Activated CD4-positive, alpha-beta T cell treated with anti-CD3 and anti-CD28 coated beads, Interleukin-10, Interleukin-2, amounts not matched to agents 100 ng/mL and 50 ng/mL, durations not matched to agents 16 hours and 8 hours (primary cell): Measurements from ENCODE around the gene LTBP2.

Experiments
- DNase-seq: peaks from one replicate; pipeline ENCODE4 v3.0.0-alpha.2; 2020

Gene LTBP2

GRCh38 chr14:74611650-74612349 is at the start of gene LTBP2:
Gene LTBP2 (minus strand): TSS chr14:74612237. CDS start chr14:74611944, 293 bp downstream.
- no peak for DNase-seq

GRCh38 chr14:74660863-74661262 is 48.8 kb upstream of the LTBP2 start:
- no peak for DNase-seq

DNA sequence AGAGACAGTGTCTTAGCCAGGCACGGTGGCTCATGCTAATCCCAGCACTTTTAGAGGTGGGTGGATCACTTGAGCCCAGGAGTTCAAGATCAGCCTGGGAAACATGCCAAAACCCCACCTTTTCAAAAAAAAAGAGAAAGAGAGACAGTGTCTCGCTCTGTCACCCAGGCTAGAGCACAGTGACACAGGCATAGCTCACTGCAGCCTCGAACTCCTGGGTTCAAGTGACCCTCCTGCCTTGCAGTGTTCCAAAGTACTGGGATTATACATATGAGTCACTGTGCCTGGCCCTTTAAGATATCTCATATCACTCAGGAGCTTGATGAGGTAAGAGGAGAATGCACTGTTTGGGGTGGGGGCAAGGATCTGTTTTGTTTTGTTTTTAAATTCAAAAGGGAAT is 48.1 kb upstream of the LTBP2 start:
- DNase-seq, result no peak

DNA sequence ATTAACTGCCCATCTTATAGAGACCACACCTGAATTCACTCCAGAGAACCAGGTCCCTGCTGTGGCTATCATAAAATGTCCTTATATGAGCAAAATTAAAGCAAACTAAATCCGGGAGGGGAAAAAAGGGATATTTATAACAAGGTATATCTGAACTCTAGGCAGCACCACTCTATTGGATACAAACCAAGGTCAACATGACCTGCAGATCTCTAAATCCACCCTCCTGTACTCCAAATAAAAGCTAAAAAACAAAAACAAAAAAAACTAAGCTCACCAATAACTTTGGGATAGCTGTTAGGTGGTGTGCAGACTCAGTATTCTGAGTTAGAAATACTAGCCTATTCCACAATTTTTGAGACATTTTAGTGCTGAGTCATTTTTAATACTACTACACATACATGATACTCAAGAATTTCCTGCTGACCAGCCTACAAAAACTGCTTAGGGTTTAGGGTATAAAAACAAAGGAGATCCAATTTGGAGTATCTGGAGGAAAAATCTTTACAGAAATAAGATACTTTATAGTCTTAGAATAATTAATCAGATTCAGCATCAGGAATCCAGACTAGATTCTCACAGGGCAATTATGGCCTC is 46.6 kb upstream of the LTBP2 start:
- no peak for DNase-seq

DNA sequence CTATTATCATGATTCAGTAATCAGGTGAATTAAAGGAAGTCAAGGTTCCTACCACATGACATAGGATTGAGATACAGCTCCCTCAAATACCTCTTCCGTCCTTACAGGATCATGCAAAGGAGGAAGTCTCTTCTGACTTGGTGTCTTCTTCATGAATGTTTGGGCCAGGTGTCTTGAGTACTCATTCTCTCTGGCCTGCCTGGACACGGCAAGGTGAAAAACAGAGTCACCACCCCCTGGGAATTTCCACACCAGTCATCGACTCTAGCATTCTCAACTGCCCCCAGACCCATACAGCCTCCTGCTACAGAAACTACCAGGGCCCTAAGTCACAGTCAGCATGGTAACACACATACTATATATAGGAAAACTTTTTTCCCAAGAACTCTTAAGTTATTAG is 44.9 kb upstream of the LTBP2 start:
- DNase-seq, result no peak

DNA sequence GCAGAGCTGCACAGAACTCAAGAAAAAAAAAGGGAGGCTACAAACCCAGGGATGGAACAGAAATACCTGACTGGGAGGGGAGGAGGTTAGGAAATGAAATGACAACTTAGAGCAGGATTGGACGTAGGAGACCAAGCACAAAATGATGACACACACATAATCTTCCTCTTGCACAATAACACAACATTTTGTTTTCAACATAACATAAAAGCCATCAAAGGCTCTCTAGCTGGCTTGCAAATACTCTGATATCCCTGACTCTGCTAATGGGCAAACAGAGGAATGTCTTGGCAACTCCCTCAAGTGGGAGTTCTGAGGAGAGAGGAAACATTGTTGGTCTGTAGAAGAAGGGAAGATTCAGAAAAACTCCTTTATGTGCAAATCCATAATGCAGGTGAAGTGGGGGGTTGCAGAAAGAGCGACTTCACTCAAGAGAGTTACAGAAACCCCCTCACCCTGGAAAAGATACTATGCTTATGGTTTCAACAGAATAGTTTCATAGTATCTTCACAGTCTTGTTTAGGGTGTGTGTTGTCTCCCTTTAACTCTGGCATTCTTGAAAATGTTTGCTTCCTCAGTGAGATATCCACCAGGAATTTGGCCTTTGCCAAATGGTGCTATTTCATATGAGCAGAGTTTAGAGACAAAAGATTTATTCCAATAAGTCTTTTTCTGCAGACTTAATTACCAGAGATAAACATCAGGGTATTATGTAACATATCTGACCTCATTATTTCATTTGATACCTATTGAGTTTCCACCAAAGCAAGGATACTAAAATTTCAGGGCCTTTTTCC is 43.8 kb upstream of the LTBP2 start:
- no peak for DNase-seq

DNA sequence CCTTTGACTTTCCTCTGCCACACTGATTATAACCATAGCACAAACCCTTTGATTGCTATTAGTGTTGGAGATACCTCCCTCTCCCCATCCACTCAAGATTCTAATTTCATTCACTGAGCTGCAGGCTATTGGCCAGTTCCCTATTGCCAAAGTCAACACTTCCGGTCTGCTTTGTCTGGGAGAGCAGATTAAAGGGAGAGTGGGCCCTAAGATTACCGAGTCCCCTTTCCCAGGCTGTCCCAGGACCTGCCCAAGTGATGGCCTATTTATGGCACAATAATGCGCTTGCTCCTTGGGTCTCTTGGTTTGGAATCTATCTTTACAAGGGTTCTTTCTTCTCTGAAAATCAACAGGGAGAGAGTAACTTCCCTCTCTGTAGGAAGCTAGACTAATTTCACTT is 42.9 kb upstream of the LTBP2 start:
- no peak for DNase-seq

DNA sequence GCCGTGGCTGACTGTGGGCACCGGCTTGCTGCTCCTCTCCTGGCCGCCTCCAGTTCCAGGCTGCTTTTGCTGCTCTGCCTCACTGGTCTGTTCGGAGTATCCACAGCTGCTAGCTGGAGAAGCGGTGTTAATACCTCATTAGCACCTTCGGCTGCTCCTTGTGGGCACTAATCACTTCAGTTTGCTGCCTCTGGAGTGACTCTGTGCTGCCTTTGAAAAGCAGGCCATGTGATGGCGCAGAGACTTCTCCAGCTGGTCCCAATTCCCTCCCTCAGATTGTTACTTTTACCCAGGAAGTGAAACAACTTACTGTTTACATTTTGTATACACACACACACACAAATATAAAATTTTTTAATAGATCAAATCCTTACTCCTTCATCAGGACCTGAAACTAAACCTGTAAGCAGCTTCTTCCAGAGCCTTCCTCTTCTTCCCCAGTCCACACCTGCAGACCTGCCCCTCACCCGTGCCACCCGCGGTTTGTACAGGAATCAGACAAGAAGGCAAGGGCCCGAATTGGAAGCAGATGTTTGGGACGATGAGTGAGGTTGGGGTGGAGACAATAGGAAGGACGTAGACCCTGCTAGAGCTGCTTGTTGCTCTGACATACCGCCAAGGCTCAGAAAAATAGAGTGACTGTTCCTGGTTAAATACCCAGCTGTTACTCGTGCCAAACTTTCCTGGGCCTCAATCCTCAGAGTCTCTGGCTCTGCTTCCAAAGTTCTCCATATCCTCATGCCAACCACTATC is 41.5 kb upstream of the LTBP2 start:
- no peak for DNase-seq

- DNase-seq, result no peak
Observed at GRCh38 chr14:74652541-74652940, 40.5 kb upstream of the LTBP2 start.

DNA sequence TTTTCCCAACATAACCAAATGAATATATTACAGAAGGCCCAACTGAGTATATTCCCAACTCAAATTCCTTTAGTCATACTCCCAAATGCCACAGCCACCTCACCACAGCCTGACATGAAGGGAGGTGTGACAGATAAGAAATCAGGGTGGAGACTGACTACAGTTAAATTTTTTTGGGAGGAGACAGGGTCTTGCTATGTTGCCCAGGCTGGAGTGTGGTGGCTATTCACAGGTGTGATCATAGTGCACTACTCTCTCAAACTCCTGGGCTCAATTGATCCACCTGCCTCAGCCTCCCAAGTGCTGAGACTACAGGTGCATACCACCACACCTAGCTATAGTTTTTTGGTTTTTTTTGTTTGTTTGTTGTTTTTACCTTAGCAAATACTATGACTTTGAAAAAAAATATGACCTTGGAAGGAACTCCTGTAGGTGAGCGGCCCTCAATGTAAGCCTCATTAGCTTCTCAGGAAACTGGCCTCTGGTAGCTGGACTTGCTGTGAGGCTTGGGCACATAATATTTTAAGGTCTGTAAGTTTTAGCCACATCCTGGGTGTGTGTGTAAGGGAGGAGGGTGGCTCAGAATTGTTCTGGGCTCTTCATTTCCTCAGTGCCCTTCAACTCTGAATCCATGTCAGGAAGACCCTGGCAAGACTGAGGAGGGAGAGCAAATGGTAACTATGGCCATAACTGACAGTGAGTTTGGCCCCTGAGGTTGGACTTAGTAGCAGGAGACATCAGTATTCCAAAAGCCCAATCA is 39.1 kb upstream of the LTBP2 start:
- DNase-seq, result no peak

DNA sequence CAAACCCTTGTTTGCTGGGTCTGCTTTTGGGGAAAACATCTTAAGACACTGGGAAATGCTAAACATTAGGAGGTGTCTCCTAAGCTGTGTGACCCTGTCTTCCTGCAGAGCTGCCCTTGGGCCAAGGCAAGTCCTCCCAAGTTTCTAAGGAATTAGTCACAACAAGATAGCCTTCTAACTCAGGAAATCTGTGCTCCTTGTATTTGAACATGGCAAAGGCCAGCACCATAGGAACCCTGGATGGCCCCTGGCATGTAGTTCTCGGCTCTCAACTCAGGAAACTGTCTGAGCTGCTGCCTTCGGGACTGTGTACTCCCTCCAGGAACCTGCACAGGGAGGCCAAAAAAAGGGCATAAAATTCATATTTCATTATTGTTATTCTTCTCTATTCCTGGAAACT is 37.6 kb upstream of the LTBP2 start:
- DNase-seq, result no peak

- no peak for DNase-seq
Observed at GRCh38 chr14:74649167-74649566, 37.1 kb upstream of the LTBP2 start.

- no peak for DNase-seq
Observed at GRCh38 chr14:74648601-74649000, 36.6 kb upstream of the LTBP2 start.

- DNase-seq, result no peak
Observed at GRCh38 chr14:74647678-74648461, 35.8 kb upstream of the LTBP2 start.

GRCh38 chr14:74647061-74647677 is 35.1 kb upstream of the LTBP2 start:
- DNase-seq, result no peak

GRCh38 chr14:74645756-74646470 is 33.9 kb upstream of the LTBP2 start:
- no peak for DNase-seq

- DNase-seq, result no peak
Observed at GRCh38 chr14:74645244-74645643, 33.2 kb upstream of the LTBP2 start.

DNA sequence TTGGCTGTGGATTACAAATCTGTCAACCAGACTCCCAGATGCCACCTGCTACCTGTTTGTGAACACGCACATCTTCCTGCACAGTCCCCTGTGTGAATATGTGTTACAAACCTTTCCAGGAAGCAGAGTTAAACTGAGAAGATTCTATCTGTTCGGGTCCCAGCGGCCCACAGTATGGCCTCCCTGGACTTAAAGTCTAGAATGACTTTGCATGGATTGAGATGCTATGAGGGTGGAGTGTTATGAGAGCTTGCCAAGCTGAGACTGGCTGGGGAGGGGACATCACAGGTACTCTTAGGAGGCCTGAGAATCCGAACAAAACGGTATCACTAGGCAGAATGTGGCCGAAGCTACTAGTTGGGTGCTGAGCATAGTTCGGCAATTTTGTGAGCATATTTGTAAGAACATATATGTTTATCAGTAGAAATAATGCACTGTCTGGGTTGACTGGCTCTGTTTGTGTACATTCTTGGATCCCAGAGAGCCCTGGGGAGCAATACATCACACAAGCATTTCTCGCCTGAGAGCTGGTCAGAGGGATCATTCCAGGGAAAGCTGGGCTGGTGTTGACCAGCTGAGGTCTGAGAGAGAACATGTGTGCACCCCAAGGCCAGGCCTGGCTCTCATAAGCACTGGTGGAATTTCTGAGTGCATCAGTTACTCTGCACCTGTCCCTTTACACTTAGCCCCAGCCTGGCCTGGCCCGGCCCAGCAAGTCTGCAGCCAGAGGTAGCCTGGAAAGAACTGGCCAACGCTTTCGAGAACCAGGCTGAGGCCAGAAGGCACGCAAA is 29.8 kb upstream of the LTBP2 start:
- no peak for DNase-seq

GRCh38 chr14:74638966-74639365 is 26.9 kb upstream of the LTBP2 start:
- no peak for DNase-seq

DNA sequence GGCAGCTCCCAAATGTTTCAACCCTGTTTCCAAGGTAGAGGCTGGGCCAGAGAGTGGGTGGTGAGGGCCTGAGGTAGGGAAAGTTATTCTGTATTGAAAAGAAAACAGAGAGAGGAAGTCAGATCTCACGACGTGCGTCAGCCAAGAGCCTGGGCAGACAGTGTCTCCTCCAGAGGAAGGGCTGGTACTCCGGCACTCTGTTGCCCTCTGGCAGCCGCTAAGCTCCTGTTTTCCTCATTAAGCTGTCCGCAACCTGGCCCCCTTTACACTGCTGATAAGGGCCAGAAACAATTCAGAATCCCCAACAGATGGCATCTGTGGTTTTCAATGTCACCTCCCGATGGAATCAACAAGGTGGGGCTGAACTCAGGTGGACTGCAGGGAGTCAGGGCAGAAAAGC is 26.0 kb upstream of the LTBP2 start:
- no peak for DNase-seq
